Activated CD8-positive, alpha-beta memory T cell treated with anti-CD3 and anti-CD28 coated beads for 24 hours (primary cell): ENCODE measurements around the gene GTF2H4.
"Not testable (repeated sequence)": the region's sequence is repeated elsewhere in the genome, so short reads cannot be mapped to it uniquely, and the experiment has no call there.

Experiments
- DNase-seq: peaks from one replicate; pipeline ENCODE4 v3.0.0-alpha.2; 2020

The GTF2H4 gene

DNA sequence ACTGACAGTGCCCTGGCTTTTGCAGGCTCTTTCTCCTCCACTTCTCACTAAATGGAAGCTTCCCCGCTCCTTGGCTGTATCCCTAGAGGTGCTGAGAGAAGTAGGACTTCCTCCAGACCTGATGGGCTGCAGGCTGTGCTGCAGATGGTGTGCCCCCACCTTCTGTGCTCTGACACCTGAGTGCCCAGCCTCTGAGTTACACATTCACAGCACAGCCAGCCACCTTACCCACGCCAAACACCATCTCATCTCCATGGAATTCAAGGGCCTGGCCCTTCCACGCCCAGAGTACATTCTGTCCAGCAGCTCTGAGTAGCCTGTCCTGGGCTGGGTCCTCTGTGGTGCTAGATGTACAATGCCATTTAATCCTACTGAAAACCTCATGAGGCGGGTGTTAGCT lies 18.6 kb downstream of the GTF2H4 start:
- DNase-seq, result no peak

DNA sequence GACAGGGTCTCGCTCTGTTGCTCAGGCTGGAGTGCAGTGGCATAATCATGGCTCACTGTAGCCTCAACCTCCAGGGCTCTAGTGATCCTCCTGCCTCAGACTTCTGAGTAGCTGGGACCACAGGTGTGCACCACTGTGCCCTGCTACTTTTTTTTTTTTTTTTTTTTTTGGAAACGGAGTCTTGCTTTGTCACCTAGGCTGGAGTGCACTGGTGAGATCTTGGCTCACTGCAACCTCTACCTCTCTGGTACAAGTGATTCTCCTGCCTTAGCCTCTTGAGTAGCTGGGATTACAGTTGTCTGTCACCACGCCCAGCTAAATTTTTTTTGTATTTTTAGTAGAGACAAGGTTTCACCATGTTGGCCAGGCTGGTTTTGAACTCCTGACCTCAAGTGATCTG lies 19.1 kb downstream of the GTF2H4 start:
- not testable (repeated sequence) for DNase-seq

DNA sequence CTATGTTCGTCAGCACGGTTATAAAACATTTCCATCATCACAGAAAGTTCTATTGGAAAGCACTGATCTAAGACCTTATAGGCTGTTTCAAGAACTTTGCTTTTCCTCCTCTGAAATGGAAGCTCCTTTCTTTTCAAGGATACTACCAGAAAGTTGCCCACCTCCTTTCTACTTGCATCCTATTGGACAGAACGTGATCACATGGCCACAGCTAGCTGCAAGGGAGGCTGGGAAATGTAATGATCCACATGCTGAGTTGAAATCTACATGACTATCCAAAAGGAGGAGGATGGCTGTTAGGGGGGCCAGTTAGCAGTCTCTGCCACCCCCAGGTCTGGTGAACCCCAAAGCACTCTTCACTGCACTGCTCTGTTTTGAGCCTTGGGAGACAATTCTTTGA lies 20.7 kb downstream of the GTF2H4 start:
- no peak for DNase-seq

DNA sequence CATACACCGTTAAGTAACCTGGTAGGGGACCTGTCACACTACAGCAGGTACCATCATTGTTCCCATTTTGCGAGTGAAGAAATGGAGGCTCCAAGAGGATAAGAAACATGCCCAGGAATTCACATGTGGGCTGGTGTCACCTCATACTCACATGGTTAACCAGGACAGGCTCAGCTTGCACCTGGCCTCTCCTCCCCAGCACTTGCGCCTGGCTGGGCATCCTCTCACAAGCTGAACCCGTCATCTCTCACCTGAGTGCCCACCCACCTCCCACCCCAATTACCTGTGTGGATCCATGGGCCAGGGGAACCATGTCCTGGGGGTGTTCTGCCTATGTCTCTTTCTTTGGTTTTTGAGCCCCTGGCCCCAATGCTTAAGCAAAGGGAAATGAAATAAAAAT lies 22.5 kb downstream of the GTF2H4 start:
- DNase-seq, result no peak

DNA sequence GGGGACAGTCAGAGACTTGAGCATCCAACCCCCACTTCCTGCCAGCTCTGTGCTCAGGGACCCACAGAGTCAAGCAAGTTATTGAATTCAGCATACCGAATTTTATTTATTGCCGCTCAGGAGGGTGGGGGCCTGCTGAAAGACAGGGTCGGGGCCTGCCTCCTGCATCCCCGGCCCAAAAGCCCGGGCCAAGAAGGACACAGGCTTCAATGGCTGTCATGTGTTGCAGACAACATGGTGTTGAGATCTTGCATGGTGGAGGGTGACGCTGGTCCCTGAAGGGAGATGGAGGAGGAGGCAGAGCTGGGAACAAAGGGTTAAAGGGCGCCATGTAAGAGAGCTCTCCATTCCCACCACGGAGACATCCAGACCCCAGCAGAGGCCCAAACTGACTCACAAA lies 23.3 kb downstream of the GTF2H4 start:
- no peak for DNase-seq

DNA sequence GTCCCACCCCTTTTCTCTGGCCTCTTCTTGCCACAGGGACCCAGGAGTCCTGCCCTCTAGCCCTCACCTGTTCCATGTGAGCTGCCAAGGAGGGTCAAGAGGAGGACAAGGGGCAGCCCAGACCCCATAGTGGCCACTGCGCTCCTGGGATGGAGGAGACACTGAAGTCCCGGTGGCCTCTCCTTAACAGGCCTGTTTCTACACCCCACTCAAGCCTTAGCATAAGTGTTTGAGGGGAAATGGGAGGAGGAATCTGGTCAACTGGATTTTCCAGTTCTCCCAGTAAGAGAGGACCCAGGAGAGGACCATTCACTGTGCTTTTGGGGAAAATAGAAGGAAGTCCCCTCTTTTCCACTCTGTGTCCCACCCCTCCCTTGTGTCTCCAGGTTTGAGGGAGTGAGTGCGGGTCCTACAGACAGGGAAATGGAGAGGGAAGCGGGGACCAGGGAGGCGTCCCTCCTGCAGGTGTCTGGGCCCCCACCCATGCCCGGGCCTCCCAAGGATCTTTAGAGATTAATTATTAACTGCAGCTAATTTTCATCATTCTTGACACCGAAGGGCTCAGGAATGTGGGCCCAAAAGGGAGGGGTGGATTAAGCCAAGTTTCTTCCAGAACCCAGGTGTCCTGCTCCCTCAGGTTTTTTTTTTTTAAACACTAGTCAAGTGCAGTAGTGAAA lies 24.1 kb downstream of the GTF2H4 start, which contains the start of gene SFTA2:
Gene SFTA2, minus strand, starts transcription at position 202 of the 677 bp plus-strand sequence. Its CDS starts 74 bp downstream, at position 128.
- no peak for DNase-seq

DNA sequence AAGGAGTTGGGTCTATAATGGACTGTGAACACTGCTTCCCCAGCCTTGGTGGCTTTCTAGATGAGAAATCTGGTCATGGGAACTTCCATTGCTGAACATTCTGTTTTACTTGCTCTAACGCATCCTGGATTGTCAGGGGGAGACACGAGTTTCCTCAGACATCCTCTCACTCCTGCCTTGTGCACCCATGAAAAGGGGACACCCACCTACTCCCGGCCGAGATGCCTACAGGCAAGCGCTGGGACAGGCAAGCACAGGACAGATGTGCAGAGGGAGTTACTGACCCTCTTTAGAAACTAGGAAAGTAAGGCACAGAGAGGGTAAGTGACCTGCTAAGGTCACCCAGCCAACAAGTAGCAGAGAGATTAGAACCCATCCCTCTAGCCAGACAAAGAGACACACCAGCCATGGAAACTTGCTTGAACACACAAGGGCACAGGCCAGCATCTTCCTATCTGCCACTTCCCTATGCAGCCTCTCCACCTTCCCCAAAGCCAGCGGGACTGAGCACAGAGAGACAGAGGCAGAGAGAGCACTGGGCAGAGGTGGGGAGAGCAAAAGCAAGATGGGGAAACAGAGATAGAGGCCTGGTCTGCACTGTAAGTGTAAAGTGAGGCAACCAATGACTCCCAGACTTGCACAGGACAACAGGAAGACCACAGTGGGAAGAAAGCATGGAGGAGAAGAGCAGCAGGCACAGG lies 24.8 kb downstream of the GTF2H4 start:
- DNase-seq, result no peak

DNA sequence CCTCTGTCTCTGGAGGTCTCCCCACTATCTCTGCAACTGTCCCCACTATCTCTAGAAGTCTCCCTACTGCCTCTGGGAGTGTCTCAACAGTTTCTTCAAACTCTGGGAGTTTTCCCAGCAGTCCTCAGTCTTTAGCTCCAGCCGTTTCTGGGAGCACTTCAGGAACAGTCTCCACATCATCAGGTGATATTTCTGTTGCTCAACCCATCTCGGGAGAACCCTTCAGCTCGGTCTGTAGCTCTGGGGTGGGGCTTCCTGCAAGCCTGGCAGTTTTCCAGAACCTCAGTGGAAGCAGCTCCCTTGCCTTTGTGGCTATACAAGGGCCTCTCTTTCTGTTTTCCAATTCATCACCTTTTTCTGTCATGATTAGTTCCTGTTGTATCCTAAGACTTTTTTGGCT lies 27.0 kb downstream of the GTF2H4 start:
- DNase-seq, result no peak

DNA sequence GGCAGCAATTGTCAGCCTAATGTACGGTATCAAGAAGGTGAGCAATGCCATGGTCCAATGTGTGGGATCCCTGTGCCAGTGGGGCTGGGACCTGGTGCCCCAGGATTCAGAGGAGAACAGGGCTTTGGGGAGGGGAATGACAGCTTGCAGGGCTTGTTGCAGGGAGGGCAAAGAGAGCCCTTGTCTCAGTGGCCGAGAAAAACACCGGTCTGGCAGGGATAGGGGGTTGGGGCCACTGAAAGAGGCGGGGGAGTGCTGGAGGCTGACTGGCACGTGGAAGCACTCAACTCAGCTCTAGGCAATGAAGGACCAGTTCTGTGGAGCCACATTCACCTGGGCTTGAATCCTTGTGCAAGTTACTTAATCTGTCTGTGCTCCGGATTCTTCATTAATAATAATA lies 29.3 kb downstream of the GTF2H4 start:
- no peak for DNase-seq

DNA sequence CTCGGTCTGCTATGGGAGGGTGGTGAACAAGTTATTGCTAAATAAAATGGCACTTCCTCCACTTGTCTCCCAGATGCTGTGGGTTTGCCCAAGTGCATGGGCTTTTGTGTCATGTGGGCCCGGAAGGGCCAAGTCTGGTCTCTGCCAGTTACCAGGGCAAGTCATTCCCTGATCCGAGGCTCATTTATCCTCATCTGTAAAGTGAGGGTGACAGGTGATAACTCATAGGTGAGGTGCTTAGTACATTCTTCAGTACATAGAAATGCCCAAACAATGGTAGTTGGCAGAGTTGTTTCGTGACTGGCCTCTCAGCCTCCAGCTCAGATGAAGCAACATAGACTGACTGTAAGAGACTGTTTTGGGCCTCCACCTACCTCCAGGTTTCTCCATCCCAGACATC lies 30.7 kb downstream of the GTF2H4 start:
- no peak for DNase-seq

DNA sequence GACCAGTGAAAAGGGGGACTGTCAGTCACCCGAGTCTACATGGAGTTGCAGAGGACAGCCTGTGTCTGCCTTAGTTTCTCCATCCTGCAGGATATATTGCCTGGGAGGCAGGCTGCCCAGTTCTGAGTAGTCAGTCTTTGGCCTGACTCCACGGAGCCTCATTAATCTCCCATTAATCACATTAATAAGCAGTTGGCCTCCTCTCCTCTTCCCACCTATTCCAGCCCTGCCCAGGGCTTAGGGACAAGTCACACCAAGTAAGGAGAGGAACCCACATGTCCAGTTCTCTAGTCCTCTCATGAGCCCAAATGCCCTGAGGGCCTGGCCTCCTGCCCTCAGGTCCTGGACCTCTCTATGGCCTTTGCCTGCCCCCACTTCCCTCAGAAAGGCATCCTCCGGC lies 31.5 kb downstream of the GTF2H4 start:
- no peak for DNase-seq

DNA sequence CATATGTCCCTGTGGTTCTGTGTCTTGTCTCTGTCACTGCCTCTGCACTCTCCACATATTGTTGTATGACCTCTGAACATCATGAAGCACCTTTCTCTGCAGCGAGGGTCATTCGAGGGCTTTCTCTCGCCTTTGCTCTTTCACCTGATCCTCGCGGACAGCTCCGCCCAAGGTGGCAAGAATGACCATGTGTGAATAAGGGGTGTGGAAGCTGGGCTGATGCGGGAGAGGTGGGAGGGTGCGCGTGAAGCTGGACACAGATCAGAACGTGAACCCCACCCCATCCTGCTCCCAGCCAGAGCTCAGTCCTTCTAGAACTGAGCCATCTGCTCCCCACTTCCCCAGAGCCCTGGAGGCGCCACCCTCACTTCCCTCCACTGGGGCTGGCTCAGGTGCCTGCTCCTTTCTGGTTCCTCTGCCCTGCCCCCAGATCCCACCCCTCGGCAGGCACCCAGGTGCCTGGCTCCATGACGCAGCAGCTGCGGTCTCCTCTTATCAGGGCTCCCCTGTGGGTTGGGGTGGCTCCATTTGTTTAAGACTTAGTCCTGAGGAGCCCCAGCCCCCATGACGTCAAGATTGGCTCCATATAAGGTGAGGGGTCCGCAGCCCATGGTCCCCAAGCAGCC lies 32.5 kb downstream of the GTF2H4 start, which contains the start of gene MUCL3:
Gene MUCL3, plus strand, starts transcription at position 613 of the 626 bp plus-strand sequence. CDS start 27 bp downstream, outside the sequence.
- no peak for DNase-seq

DNA sequence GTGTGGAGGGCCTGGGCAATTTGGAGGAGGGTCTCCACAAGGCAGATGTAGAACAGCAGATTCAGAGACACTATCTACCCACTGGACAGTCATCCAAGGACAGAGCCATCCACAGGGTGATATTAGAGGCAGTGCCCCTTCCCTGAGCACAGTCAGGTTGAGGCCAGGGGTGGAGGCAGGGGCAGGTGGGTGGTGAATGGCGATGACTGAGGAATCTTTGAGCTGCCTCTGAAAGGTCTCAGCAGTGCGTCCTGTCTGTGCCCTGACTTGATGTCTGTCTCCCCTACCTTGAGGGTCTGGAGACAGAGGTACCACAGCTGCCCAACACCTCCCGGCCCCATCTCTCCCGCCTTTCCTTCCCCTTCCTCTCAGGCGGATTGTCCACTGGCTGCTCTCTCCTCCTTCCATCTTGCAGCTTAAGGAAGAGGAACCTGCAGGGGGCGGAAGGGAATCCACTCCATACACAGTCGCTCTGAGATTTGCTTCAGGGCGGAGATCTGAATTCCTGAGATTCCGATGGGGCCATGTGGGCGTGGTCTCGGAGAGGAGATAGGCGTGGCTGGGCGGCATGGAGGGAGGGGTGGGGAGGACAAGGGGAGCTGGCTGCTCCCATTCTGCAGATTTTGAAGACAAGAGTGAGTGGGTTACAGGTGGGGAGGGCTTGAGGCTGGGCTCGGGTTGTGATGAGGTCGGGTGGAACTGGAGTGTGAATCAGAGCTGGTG lies 34.5 kb downstream of the GTF2H4 start:
- DNase-seq, result no peak

DNA sequence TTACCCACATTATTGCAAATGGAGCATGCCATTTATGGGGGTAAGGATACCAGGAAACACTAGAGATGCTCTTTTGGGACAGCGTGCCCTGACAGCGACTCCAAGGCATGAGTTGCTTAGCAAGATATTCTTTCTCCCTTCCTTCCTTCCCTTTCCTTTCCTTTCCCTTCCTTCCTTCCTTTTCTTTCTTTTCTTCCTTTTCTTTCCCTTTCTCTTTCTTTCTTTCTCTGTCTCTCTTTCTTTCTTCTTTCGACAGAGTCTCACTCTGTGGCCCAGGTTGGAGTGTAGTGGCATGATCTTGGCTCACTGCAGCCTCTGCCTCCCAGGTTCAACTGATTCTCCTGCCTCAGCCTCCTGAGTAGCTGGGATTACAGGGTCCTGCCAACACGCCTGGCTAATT lies 36.0 kb downstream of the GTF2H4 start:
- no peak for DNase-seq

DNA sequence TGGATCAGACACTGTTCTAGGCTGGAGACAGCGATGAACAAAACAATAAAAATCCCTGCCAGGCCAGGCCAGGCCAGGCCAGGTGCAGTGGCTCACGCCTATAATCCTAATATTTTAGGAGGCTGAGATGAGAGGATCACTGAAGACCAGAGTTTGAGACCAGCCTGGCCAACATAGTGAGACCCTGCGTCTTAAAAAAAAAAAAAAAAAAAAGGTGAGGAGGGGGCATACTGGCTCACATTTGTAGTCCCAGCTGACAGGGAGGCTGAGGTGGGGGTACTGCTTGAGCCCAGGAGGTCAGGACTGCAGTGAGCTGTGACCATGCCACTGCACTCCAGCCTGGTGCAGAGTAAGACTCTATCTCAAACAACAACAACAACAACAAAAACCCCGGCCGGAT lies 37.3 kb downstream of the GTF2H4 start:
- no peak for DNase-seq

DNA sequence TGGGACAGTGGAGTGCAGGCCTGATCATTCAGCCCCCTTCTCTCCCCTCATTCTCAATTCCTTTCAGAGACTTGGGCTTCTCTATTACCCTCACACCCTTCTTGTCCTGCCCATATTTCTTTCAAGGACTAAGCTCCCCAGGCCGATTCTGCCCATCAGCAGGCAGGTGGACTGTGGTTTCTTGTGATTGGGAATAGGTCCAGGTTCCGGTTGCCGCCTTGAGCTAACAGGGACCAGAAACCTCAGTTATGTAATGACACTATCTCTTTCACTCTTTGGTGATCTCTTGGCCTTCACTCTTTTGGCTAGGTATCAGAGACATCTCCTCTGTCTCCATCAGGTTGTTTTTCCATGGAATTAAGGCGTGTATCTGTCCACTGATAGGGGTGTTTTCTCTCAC lies 39.2 kb downstream of the GTF2H4 start:
- DNase-seq, result no peak

DNA sequence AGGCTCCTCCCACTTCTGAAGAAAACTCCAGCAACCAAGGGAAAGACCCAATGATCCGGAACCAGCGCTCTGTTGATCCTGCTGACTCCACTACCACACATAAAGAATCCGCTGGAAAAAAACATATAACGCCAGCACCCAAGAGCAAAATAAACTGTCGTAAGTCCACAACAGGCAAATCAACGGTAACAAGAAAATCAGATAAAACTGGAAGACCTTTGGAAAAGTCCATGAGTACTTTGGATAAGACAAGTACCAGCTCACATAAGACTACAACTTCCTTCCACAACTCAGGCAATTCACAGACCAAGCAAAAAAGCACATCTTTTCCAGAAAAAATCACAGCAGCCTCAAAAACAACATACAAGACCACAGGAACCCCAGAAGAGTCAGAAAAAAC lies 40.8 kb downstream of the GTF2H4 start:
- no peak for DNase-seq

DNA sequence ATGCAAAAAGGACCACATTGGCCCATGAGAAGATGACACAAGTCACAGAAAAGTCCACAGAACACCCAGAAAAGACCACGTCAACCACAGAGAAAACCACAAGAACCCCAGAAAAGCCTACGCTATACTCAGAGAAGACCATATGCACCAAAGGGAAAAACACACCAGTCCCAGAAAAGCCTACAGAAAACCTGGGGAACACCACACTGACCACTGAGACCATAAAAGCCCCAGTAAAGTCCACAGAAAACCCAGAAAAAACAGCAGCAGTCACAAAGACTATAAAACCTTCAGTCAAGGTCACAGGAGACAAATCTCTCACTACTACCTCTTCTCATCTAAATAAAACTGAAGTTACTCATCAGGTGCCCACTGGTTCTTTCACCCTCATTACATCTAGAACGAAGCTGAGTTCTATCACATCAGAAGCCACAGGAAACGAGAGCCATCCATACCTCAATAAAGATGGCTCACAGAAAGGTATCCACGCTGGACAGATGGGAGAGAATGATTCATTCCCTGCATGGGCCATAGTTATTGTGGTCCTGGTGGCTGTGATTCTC lies 44.0 kb downstream of the GTF2H4 start:
- DNase-seq, result no peak

DNA sequence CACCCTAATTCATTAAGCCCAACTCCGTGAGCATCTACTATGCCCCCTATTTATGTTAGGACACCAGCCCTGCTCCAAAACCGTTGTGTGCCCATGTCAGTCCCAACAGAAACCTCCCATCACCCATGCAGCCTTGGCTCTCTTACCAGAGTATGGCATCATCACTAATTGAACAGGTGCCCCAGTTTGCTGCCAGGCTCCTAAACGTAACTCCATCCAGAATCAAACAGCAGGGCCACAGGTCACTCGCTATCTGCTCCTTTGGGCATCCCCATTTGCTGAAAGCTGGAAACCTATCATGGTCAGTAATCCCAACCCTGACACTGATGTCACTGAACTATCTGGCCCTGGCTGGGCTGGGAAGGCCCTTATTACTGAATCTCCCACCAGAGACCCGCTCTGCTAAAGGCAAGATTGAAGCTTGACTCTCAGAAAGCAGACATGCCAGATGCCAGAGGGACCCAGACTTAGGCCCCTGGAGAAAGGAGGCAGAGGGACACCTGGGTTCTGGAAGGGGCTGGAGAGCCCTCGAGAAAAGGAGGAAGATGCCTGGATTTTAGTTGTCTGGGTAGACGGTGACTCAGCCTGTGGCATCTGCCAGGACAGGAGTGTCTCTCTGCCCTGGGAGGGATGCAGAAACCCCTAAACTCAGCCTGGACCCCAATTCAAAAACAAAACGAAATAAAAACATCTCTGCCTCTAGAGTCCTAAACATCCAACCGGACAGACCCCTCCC lies 46.8 kb downstream of the GTF2H4 start:
- no peak for DNase-seq

DNA sequence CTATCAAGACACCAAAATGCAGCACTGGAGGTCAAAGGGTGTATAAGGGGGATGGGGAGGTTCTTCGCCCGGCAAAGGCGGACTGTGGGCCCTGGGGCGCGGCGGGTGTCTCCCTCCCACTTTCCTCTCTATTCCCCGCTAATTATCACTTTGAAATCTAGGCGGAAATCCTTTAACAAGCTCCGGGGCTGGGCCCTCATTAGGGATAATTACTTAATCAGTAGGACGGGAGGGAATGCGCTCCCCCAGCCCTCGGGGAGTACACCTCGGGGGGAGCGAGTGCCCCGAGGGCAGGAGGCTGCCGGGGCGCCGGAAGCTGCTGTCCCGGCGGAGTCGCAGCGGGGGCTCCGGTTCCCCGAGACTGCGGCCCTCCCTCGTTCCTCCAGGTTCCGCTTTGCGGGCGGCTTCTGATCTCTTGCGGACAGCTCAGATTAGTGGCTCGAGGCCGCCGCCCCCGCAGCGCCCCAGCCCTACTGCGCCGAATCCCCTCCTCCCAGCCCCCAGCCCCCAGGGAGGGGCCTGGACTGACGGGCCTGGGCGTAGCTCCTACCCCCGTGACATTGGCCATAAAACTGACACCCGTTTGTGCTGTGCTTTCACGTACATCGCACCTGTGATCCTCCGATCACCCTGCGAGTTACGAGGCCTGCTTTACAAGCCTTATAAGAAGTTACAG lies 47.5 kb downstream of the GTF2H4 start:
- peak; percentile 90 for DNase-seq

DNA sequence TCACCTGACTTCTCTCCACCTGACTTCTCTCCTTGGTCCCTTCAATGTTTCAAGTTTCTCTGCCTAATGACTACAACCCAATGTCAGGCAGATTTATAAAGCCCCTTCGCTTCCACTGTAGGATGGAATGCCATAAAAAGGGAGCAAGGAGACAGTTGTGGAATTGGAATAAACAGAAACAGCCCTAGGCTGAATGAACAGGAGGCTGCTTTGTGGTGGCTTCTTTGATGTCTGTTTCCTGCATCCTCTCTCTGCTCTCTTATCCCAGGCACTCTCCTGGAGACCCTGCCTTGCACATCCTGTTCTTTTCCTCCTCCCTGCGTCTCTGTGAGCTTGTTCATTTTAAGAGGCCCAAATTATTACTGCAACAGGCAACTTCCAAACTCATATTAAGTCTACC lies 49.7 kb downstream of the GTF2H4 start:
- no peak for DNase-seq
